Globus pallidus (tissue), 1 donor: ENCODE results near the gene DALRD3.
"Not testable (repeated sequence)": the region's sequence is repeated elsewhere in the genome, so short reads cannot be mapped to it uniquely, and the experiment has no call there.

Source experiments
- DNase-seq: peaks from one replicate; pipeline ENCODE4 v3.0.0-alpha.2; 2015; ENCODE audit warnings: low spot score

Gene DALRD3

DNA sequence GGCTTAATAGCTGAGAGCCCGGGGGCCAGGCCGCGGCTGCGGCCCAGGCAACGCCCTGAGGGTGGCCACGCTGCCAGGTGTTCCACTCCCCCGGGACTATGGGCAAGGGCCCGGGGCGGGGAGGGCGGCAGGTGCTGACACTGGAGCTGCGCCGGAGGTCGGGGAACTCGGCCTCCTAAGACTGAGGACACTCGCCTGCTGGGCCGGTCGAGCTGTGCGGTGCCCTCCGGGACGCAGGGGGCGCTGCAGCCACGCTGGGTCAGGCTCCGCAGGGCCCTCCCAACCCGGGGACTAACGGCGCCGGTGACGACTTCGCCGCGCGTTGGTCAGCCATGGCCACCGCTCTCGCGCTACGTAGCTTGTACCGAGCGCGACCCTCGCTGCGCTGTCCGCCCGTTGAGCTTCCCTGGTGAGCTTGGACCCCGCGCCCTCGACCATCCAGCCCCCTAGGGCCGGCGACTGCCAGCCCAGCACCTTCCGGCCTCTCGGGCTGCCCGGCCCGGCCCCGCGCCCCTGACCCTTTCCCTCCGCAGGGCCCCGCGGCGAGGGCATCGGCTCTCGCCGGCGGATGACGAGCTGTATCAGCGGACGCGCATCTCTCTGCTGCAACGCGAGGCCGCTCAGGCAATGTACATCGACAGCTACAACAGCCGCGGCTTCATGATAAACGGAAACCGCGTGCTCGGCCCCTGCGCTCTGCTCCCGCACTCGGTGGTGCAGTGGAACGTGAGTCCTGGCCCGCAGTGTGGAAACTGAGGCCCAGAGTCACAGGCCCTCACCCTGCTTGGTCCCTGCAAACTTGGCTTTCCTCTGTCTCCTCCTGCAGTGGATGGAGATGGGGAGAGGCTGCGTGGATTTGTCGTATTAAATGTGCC is 3.7 kb upstream of the DALRD3 start, which contains the start of gene NDUFAF3:
Gene NDUFAF3, plus strand, starts transcription at position 309 of the 875 bp plus-strand sequence. Its CDS starts 24 bp downstream, at position 333.
- peak; percentile 89 for DNase-seq

DNA sequence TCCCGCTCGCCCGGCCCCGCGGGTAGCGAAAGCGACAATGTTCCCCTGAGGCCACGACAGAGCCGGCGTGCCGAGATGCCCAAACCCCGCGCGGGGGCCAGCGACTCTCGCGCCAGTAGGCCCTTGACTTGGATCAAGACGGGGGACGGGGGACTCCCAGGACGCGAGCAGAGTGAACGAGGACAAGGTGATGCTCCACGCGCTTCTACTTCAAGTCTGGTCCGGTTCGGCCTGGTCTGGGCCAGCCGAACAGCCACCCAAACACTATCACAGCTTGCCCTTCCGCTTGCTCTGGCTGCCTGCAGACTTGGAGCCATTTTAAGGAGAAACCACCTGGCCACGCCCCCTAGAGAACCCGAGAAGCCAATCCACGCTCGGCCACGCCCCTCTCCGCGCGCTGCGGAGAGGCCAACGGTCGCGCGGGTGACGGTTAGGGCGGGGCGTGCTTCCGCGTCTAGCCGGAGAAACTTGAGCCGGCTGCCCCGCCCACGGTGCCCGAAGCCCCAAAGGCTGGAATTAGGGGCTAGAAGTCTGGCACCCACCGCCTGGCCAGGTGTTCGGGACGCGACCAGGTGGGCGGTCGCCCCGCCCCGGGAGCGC is 2.9 kb upstream of the DALRD3 start:
- peak; percentile 97 for DNase-seq

- DNase-seq: no peak
Observed at GRCh38 chr3:49020330-49021212, 2.2 kb upstream of the DALRD3 start.

DNA sequence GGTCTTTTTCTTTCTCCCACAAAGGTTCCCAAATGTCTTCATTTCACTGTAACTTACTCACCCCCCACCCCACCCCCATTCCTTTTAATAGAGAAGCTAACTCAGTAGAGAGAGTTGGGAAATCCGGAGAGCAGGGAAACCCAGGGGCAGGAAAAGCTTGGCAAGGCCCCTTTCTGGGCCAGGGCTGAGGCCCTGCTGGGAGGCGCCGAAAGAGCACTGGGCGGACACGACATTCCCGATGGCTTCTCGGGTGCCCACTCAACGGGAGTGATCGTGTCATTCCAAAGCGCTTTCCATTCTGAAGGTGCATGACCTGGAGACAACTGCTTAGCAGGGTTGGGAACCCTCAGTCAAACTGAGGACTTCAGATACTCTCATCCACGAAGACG is 1.6 kb upstream of the DALRD3 start:
- no peak for DNase-seq

DNA sequence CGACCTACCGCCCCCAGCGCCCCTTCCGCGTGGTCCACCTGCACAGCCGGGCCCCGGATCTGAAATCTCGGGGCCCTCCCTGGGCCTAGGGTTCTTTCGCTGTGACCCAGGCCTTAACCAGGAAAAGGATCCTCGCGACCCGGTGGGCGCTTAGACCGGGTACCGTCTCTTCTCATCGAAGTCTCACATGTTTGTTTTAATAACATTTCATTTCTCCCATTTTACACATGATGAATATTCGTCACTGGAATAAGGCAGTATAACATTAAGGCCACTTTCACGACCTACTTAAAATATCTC is 277 bp upstream of the DALRD3 start:
- no peak for DNase-seq

GRCh38 chr3:49017229-49017970 is 980 bp downstream of the DALRD3 start:
- DNase-seq: no peak

DNA sequence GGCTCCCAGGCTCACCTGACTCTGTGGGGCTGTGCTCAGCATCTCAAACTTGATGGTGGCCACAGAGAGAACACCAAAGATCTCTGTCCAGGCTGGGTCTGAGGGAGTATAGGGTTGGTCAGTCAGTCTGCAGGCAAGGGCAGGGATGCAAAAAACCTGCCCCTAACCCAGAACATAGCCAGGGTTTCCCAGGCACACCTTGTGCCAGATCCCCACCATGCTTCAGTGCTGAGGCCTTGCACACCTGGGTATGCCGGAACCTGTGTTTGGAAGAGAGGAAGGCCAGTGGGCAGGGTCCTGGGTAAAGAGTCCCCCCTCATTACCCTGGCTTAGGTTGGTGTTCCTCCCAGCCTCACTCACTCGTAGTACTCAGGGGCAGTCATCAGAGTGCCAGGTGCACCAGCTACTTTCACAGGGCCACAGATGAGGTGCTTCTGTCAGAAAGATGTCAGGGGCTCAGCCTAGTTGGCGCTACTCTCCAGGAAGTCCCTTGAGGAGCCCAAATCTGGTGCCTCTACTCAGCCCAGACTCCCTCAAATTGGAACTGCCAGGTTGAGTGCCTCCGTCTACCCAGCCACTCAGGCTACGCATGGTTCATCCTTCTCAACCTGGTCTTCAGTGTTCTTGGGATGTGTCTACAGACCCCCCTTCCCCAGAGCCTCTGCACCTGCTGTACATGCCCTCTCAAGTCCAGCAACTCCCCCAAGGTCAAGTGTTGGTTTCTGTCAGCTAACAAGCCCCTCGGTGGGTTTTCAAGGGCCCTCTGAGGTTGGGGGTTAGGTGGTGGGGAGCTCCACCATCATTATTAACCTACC is 1.8 kb downstream of the DALRD3 start:
- DNase-seq: no peak

DNA sequence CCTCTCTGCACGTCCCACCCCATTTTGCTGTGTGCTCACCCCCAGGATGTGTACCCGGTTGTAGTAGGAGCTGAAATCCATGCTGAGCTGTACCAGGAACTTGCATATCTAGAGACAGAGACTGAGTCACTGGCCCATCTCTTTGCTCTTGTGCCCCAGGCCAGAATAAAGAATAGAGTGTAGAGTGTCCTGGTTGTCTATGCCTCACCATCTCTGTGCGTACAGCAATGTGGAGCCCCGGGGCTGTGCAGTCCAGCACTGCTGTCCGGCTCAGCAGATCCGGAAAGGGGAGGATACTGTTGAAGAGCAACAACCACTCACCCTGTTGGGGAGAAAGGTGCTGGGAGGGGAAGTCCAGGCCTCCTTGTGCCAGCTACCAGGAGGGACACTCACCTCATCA is 2.6 kb downstream of the DALRD3 start:
- DNase-seq: no peak

DNA sequence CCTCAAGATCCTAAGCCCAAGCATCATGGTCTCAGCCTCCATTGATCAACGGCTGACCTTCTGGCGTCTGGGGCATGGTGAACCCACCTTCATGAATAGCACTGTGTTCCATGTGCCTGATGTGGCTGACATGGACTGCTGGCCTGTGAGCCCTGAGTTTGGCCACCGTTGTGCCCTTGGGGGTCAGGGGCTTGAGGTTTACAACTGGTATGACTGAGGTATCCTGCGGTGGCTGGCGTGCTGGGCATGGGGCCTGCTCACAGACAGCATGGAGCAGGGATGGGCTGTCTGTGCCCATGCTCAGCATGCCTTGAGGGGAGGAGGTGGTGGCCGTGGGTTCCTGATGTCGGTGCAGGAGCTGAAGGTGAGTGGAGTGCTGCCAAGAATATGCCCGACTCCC is 3.3 kb downstream of the DALRD3 start:
- DNase-seq: no peak

GRCh38 chr3:49013738-49014660 is 4.4 kb downstream of the DALRD3 start:
- no peak for DNase-seq

DNA sequence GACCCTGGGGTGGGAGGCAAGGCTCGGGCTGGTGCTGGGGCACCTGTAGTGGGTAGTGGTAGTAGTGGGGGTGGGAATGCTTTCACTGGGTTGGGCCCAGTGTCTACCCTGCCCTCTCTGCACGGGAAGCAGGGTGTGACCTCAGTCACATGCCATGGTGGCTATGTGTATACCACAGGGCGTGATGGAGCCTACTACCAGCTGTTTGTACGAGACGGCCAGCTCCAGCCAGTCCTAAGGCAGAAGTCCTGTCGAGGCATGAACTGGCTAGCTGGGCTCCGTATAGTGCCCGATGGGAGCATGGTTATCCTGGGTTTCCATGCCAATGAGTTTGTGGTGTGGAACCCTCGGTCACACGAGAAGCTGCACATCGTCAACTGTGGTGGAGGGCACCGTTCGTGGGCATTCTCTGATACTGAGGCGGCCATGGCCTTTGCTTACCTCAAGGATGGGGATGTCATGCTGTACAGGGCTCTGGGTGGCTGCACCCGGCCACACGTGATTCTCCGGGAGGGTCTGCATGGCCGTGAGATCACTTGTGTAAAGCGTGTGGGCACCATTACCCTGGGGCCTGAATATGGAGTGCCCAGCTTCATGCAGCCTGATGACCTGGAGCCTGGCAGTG is 5.2 kb downstream of the DALRD3 start:
- DNase-seq: no peak

DNA sequence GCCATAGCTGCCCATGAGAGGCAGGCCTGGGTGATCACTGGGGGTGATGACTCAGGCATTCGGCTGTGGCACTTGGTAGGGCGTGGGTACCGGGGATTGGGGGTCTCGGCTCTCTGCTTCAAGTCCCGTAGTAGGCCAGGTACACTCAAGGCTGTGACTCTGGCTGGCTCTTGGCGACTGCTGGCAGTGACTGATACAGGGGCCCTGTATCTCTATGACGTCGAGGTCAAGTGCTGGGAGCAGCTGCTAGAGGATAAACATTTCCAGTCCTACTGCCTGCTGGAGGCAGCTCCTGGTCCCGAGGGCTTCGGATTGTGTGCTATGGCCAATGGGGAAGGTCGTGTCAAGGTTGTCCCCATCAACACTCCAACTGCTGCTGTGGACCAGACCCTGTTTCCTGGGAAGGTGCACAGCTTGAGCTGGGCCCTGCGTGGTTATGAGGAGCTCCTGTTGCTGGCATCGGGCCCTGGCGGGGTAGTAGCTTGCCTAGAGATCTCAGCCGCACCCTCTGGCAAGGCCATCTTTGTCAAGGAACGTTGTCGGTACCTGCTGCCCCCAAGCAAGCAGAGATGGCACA is 5.9 kb downstream of the DALRD3 start:
- no peak for DNase-seq

DNA sequence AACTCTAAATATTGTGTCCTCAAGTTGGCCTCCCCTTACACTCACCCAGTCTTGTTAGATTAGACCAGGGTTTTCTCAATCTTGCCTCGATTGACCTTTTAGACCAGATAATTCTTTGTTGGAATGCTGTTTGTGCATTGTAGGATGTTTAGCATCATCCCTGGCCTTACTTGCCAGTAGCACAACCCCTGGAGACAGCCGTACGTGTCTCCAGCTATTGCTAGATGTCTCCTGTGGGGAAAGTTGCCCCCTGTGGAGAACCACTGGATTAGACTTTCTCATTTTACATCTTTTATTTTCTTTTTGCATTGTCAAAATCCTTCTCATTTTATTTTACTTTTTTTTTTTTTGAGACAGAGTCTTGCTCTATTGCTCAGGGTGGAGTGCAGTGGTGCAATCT is 9.0 kb downstream of the DALRD3 start:
- no peak for DNase-seq

DNA sequence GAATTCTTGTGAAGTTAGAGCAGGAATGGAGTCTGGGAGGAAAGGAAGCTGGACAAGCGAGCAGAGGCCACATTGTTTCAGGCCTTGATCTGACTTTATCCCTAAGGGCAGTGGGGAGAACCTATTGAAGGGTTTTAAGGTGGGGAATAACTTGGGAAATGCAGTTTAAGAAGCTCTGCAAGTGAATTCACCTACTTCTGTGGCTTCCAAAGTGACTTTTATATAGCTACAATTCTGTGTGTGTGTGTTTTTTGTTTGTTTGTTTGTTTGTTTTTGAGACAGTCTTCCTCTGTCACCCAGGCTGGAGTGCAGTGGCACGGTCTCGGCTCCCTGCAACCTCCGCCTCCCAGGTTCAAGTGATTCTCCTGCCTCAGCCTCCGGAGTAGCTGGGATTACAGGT is 9.8 kb downstream of the DALRD3 start:
- DNase-seq: not testable (repeated sequence)

DNA sequence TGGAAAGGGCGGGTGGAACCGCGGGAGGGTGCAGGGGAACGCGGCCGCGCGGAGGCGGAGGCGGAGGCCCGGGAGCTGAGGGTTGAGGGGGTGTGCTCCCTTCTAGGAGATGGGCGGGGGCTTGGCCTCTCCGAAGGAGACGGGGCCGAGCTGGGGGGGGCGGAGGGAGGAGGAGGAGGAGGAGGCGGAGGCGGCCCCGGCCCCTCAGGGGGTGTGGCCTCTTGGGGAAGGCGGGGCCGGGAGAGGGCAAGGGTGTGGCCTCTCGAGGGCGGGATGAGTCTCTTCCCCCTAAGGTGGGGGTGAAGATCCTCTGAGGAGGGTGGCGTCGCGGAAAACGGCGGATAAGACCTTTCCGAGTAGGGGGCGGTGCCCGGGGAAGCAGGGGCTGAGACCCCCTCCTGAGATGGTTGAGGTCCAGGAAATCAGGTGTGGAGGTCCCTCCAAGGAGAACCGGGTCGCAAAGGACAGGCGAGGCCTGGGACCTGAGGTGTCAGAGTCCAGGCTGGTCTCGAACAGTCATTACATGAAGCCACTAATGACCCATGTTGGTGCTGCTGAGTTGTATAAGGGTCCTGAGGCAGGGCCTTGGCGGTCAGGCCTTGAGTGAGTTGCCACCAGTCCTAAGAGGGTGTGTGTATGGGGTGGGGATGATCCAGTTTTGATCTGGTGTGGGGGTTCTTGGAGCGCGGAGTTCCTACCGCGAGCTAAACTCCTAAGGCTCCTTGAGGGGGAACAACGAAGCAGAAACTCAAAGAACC is 10.4 kb downstream of the DALRD3 start:
- DNase-seq: peak; percentile 77

DNA sequence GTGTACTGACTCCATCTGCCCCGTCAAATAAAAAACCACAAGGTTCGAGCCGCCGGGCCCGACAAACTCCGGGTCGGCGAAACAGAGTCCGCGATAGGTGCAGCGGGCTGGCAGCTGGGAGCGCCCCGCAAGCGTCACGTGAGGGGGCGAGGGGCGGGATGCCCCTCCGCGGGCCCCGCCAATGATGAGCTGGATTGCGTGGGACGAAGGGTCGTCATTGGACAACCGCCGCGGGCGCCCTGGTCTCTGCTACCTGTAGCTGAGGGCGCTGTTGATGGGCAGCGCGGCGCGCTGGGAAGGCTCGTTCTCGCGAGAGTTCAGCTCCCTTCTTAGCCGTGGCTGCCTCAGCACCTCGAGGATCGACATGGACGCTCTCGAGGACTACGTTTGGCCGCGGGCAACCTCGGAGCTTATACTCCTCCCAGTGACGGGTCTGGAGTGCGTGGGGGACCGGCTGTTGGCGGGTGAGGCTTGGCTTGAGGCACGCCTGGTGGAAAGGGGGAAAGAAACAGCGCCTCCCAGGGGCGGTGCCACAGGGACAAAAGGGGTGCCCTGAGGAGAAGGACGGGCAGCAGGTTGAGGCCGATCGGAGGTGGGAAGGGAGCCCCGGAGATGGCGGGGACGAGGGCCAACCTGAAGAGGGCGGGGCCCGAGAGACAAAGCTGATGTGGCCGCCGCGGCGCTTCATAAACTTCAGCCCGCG is 11.2 kb downstream of the DALRD3 start, which contains the start of gene WDR6:
Gene WDR6, plus strand, starts transcription at position 324 of the 703 bp plus-strand sequence. Its CDS starts 41 bp downstream, at position 365.
- DNase-seq: peak; percentile 90

- peak; percentile 48 for DNase-seq
Observed at GRCh38 chr3:49006408-49007067, 11.8 kb downstream of the DALRD3 start.
